HepG2 (cell line): ENCODE measurements around the gene EFS. TPM values are rescaled to one million over a fixed set of nuclear protein-coding genes. Genes with fewer than 3 reads are reported as not detected.

ENCODE experiments used
- AFF4 ChIP-seq: sonication (generic); formaldehyde crosslinking; IDR thresholded peaks from 2 replicates; pipeline ENCODE4 v1.4.0; 2020; ENCODE audit warnings: missing genetic modification reagents
- BCL6 ChIP-seq: IDR thresholded peaks from 2 replicates; pipeline ENCODE4 v1.6.1; 2016; ENCODE audit warnings: missing genetic modification reagents, missing compliant biosample characterization
- BHLHE40 ChIP-seq: IDR thresholded peaks from 2 replicates; pipeline ENCODE4 v1.6.1; 2011; ENCODE audit warnings: low read length, improper control_type of control experiment
- EHMT2 ChIP-seq: fragments of 200-600 bp; sonication (generic); IDR thresholded peaks from 2 replicates; pipeline ENCODE4 v1.7.0; 2017; ENCODE audit warnings: antibody characterized with exemption, low read depth, low read length, borderline replicate concordance
- FOXM1 ChIP-seq: sonication (generic); formaldehyde crosslinking; IDR thresholded peaks from 2 replicates; pipeline ENCODE4 v1.5.0; 2020; ENCODE audit warnings: missing genetic modification reagents
- HINFP ChIP-seq: sonication (generic); formaldehyde crosslinking; IDR thresholded peaks from 2 replicates; pipeline ENCODE4 v1.4.0; 2020; ENCODE audit warnings: low read depth, mild to moderate bottlenecking, missing genetic modification reagents
- HNRNPUL1 ChIP-seq: fragments of 200-400 bp; formaldehyde crosslinking; IDR thresholded peaks from 2 replicates; pipeline ENCODE4 v1.6.1; 2017; ENCODE audit warnings: low read depth, mild to moderate bottlenecking, low read length, moderate library complexity
- NFE2 ChIP-seq: sonication (generic); formaldehyde crosslinking; IDR thresholded peaks from 2 replicates; pipeline ENCODE4 v1.4.0; 2020; ENCODE audit warnings: missing genetic modification reagents
- PBX3 ChIP-seq: sonication (generic); formaldehyde crosslinking; IDR thresholded peaks from 2 replicates; pipeline ENCODE4 v1.8.1; 2023; ENCODE audit warnings: missing genetic modification reagents, inconsistent platforms, borderline replicate concordance
- PRDM10 ChIP-seq: sonication (generic); formaldehyde crosslinking; IDR thresholded peaks from 2 replicates; pipeline ENCODE4 v1.4.0; 2020; ENCODE audit warnings: low read depth, missing genetic modification reagents
- REXO4 ChIP-seq: sonication (generic); formaldehyde crosslinking; IDR thresholded peaks from 2 replicates; pipeline ENCODE4 v1.8.0; 2022; ENCODE audit warnings: missing genetic modification reagents, mild to moderate bottlenecking, borderline replicate concordance
- SMAD9 ChIP-seq: sonication (generic); formaldehyde crosslinking; IDR thresholded peaks from 2 replicates; pipeline ENCODE4 v1.5.1; 2020; ENCODE audit warnings: mild to moderate bottlenecking, missing genetic modification reagents
- ZFP36 ChIP-seq: fragments of 150-350 bp; IDR thresholded peaks from 2 replicates; pipeline ENCODE4 v1.6.1; 2018; ENCODE audit warnings: borderline replicate concordance, low read length, low read depth; ENCODE audit not compliant: partially characterized antibody
- ZFYVE20 ChIP-seq: sonication (generic); formaldehyde crosslinking; IDR thresholded peaks from 2 replicates; pipeline ENCODE4 v1.8.0; 2023; ENCODE audit warnings: low read depth, mild to moderate bottlenecking, moderate library complexity, missing genetic modification reagents, borderline replicate concordance
- ZKSCAN8 ChIP-seq: IDR thresholded peaks from 2 replicates; pipeline ENCODE4 v1.6.1; 2016; ENCODE audit warnings: borderline replicate concordance, missing genetic modification reagents, missing compliant biosample characterization
- ZNF143 ChIP-seq: sonication (generic); formaldehyde crosslinking; IDR thresholded peaks from 2 replicates; pipeline ENCODE4 v1.4.0; 2020; ENCODE audit warnings: missing genetic modification reagents
- ZNF160 ChIP-seq: sonication (generic); formaldehyde crosslinking; IDR thresholded peaks from 2 replicates; pipeline ENCODE4 v1.8.0; 2022; ENCODE audit warnings: mild to moderate bottlenecking, inconsistent platforms, missing genetic modification reagents
- ZNF510 ChIP-seq: sonication (generic); formaldehyde crosslinking; IDR thresholded peaks from 2 replicates; pipeline ENCODE4 v1.4.0; 2020; ENCODE audit warnings: low read depth, mild to moderate bottlenecking, missing genetic modification reagents
- ZNF530 ChIP-seq: sonication (generic); formaldehyde crosslinking; IDR thresholded peaks from 2 replicates; pipeline ENCODE4 v1.5.0; 2020; ENCODE audit warnings: low read depth, mild to moderate bottlenecking, missing genetic modification reagents
- polyA plus RNA-seq, 8 experiments: library from polyadenylated mRNA; depleted of rRNA in 3 of 8; stranded (reverse) in 7 of 8; unstranded in 1 of 8; fragments of >200 nt; fragmentation: Illumina TruSeq in 4 of 8; extraction: Trizol in 4 of 8; gene quantifications; 2 replicates each; pipeline versions ENCODE4 v1.2.1 to v1.2.3, GENCODE V29; 2011 to 2016; ENCODE audit warnings: low read depth in 4 of 8, missing spikeins in 1 of 8, mixed read lengths in 1 of 8; ENCODE audit not compliant: insufficient read depth in 1 of 8
- total RNA-seq, 5 experiments: library from RNA; depleted of rRNA; stranded (reverse); fragments of >200 nt; fragmentation: Illumina TruSeq; extraction: Trizol; gene quantifications; 2 replicates each; pipeline ENCODE4 v1.2.3, GENCODE V29; 2016; ENCODE audit warnings: low read depth in 1 of 5

The EFS gene
- total and polyA plus RNA-seq, 2 of the 13 experiments (the other 11 are each of a cell fraction or from before 2014, with no cell fraction given), result not detected

- TF ChIP-seq HINFP (CRISPR knock-in tag) (0 out of 2 replicates have a peak, but pooled peaks have one; percentile 22), ZNF530 (CRISPR knock-in tag) (no peak), BCL6 (CRISPR knock-in tag) (0 out of 2 replicates have a peak, but pooled peaks have one; percentile 6), EHMT2 (no peak), ZNF143 (CRISPR knock-in tag) (no peak), PBX3 (CRISPR knock-in tag) (no peak), FOXM1 (CRISPR knock-in tag) (no peak), AFF4 (CRISPR knock-in tag) (no peak), ZNF160 (CRISPR knock-in tag) (no peak), NFE2 (CRISPR knock-in tag) (no peak), SMAD9 (CRISPR knock-in tag) (no peak), ZNF510 (CRISPR knock-in tag) (no peak), PRDM10 (CRISPR knock-in tag) (no peak; the same call in 1 of the 2 replicates), ZFYVE20 (CRISPR knock-in tag) (0 out of 2 replicates have a peak, but pooled peaks have one; percentile 28), HNRNPUL1 (no peak), REXO4 (CRISPR knock-in tag) (no peak), ZKSCAN8 (CRISPR knock-in tag) (no peak), BHLHE40 (no peak), ZFP36 (no peak)
Measured at GRCh38 chr14:23326491-23327332, 38.3 kb downstream of the EFS start (continued).
